SK-N-SH (cell line): ENCODE results near the gene C7orf33.

ENCODE experiments used
- JUND ChIP-seq: IDR thresholded peaks from 2 replicates; pipeline ENCODE4 v1.4.0; 2012
- NFIC ChIP-seq: IDR thresholded peaks from 2 replicates; pipeline ENCODE4 v1.4.0; 2012; ENCODE audit warnings: borderline replicate concordance
- POLR2AphosphoS5 ChIP-seq: IDR thresholded peaks from 2 replicates; pipeline ENCODE4 v1.6.1; 2012; ENCODE audit warnings: low read depth, low read length
- RAD21 ChIP-seq: IDR thresholded peaks from 2 replicates; pipeline ENCODE4 v1.6.1; 2012; ENCODE audit warnings: mild to moderate bottlenecking, low read length
- ZBTB33 ChIP-seq: IDR thresholded peaks from 2 replicates; pipeline ENCODE4 v1.4.0; 2012; ENCODE audit warnings: low read depth, borderline replicate concordance

DNA sequence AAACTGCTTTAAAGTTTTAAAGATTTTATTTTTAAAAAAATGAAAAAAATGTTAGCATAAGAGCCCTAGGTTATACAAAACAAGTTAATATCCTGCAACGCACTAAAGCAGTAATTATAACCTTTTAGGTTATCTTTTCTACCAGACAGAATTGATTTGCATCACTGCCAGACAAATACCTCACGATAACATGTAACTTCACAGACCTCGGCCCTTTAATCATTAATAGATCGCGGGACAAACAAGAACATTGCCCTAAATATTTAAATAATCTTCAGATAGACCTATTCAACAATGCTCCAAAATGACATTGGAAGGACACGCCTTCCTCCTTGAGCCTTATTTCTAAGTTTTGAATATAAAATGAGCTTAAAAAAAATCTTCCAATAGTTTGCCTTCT lies 23.8 kb upstream of the C7orf33 start:
- TF ChIP-seq POLR2AphosphoS5 (no peak), JUND (no peak), NFIC (no peak), RAD21 (no peak), ZBTB33 (no peak)
